H1 (cell line): Measurements from ENCODE around the gene MYBPC2.

Source experiments
- CEBPB ChIP-seq: IDR thresholded peaks from 2 replicates; pipeline ENCODE4 v1.6.1; 2012; ENCODE audit warnings: low read depth, low read length
- PHF8 ChIP-seq: fragments of 200-600 bp; sonication (generic); conservative IDR thresholded peaks from 2 replicates; pipeline ENCODE4 v1.7.1; 2012; ENCODE audit warnings: low read depth, mild to moderate bottlenecking, inconsistent platforms, low read length, moderate library complexity
- POLR2A ChIP-seq, 2 experiments: IDR thresholded peaks; 1 replicate in 1 of 2; 2 replicates in 1 of 2; pipeline ENCODE4 v1.6.1; 2011; ENCODE audit warnings: low read depth in 2 of 2, low read length in 2 of 2, mild to moderate bottlenecking in 2 of 2; ENCODE audit errors: control extremely low read depth in 1 of 2
- SIRT6 ChIP-seq: IDR thresholded peaks from one replicate; pipeline ENCODE4 v1.7.1; 2012; ENCODE audit warnings: low read length, inconsistent platforms
- TF ChIP-seq, protein P1 (sequence below), 3 experiments: IDR thresholded peaks; 1 replicate in 2 of 3; 2 replicates in 1 of 3; pipeline versions ENCODE4 v1.5.1 to v1.6.1; 2011; ENCODE audit warnings: low read length in 3 of 3, mild to moderate bottlenecking in 3 of 3, inconsistent platforms in 2 of 3, low read depth in 1 of 3, moderate library complexity in 1 of 3; ENCODE audit not compliant: insufficient read depth in 1 of 3; ENCODE audit errors: control extremely low read depth in 1 of 3
- TF ChIP-seq, protein P2 (sequence below): IDR thresholded peaks from 2 replicates; pipeline ENCODE4 v1.6.1; 2012; ENCODE audit warnings: inconsistent platforms

DNA sequence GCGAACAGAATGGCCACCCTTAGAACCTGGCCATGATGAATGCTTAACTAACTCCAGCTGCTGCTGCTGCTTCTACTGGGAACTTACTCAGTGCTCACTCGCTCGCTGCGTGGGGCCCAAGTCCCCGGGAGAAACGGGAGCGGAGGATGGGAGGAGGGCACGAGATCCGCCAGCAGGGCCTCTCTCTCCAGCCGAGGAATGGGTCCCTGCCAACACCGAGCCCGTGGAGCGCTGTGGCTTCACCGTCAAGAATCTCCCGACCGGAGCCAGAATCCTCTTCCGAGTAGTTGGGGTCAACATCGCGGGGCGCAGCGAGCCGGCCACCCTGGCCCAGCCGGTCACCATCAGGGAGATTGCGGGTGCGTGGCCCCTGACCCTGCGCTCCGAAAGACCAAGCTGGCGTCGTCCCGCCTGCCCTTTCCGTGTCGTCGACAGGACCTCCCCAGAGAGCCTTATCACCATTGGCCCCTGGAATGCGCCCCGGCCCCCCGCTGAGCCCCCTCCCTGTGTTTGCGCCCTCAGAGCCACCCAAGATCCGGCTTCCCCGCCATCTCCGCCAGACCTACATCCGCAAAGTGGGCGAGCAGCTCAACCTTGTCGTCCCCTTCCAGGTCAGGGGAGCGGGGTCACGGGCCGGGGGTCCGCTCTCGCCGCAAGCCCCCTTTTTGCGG is 25.8 kb downstream of the MYBPC2 start:
- TF ChIP-seq SIRT6 (no peak), PHF8 (no peak), CEBPB (no peak), POLR2A (IDR thresholded peaks at IDR 0.05; ENCODE audit: control extremely low read depth in 1 of 2, low read depth in 2 of 2, low read length in 2 of 2) (no peak)
- TF ChIP-seq, protein P1, sequence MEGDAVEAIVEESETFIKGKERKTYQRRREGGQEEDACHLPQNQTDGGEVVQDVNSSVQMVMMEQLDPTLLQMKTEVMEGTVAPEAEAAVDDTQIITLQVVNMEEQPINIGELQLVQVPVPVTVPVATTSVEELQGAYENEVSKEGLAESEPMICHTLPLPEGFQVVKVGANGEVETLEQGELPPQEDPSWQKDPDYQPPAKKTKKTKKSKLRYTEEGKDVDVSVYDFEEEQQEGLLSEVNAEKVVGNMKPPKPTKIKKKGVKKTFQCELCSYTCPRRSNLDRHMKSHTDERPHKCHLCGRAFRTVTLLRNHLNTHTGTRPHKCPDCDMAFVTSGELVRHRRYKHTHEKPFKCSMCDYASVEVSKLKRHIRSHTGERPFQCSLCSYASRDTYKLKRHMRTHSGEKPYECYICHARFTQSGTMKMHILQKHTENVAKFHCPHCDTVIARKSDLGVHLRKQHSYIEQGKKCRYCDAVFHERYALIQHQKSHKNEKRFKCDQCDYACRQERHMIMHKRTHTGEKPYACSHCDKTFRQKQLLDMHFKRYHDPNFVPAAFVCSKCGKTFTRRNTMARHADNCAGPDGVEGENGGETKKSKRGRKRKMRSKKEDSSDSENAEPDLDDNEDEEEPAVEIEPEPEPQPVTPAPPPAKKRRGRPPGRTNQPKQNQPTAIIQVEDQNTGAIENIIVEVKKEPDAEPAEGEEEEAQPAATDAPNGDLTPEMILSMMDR (IDR thresholded peaks at IDR 0.05; ENCODE audit: control extremely low read depth in 1 of 3, insufficient read depth in 1 of 3, low read depth in 1 of 3, low read length in 3 of 3), result no peak
- TF ChIP-seq, protein P2, sequence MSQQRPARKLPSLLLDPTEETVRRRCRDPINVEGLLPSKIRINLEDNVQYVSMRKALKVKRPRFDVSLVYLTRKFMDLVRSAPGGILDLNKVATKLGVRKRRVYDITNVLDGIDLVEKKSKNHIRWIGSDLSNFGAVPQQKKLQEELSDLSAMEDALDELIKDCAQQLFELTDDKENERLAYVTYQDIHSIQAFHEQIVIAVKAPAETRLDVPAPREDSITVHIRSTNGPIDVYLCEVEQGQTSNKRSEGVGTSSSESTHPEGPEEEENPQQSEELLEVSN, result no peak
